22Rv1 (cell line): ENCODE data around the gene AGAP3.

Experiments used
- ZFX ChIP-seq: fragments of 450-650 bp; IDR thresholded peaks from 2 replicates; pipeline ENCODE4 v1.6.1; 2017; ENCODE audit warnings: antibody characterized with exemption, borderline replicate concordance
- TF ChIP-seq, protein P1 (sequence below): fragments of 450-650 bp; IDR thresholded peaks from 2 replicates; pipeline ENCODE4 v1.5.1; 2017; ENCODE audit warnings: mild to moderate bottlenecking

DNA sequence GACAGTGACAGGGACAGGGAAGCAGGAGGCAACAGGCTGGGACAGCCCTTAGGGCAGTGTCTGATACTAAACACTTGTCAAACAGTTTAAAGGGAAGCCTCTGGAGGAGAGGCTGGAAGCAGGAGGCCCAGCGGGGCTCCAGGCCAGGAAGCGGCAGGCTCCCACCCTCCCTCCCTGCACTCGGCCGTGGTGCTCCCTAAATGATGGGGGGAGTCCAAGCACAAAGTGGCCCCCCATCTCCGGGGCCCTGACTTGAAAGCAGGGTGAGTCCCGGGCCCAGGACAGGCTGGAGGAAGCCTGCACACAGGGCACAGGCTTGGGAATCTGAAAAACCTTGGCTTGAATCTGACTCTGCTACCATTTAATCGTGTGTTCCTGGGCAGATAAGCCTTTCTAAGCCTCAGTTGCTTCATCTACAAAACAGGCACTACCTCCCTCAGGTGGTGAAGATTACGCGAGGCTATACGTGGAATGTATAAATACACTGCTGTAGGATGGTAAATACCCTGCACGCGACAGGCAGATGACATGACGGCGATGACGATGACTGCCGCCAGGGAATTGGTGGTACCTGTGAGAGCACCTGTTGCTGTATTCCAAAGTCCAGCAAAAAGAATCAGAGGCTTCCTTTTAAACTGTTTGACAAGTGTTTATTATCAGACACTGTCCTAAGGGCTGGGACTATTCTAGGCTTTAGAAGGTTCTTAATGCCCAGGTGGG, 47.2 kb downstream of the AGAP3 start:
- TF ChIP-seq, protein P1, sequence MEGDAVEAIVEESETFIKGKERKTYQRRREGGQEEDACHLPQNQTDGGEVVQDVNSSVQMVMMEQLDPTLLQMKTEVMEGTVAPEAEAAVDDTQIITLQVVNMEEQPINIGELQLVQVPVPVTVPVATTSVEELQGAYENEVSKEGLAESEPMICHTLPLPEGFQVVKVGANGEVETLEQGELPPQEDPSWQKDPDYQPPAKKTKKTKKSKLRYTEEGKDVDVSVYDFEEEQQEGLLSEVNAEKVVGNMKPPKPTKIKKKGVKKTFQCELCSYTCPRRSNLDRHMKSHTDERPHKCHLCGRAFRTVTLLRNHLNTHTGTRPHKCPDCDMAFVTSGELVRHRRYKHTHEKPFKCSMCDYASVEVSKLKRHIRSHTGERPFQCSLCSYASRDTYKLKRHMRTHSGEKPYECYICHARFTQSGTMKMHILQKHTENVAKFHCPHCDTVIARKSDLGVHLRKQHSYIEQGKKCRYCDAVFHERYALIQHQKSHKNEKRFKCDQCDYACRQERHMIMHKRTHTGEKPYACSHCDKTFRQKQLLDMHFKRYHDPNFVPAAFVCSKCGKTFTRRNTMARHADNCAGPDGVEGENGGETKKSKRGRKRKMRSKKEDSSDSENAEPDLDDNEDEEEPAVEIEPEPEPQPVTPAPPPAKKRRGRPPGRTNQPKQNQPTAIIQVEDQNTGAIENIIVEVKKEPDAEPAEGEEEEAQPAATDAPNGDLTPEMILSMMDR = no peak
- TF ChIP-seq ZFX = no peak
